ENCODE data around the gene RELCH.

GRCh38 chr18:62337336-62337735 lies 150.3 kb downstream of the RELCH start:
- no peak for TF ChIP-seq POLR2A (IDR thresholded peaks at IDR 0.05; ENCODE audit: low read length)
- TF ChIP-seq GATA1 (IDR thresholded peaks at IDR 0.05; ENCODE audit: low read depth, low read length) = no peak

Measured in erythroblast (primary cell).